Occipital lobe (tissue), 2 donors: ENCODE data around the gene ERFE. TPM values are rescaled to one million over a fixed set of nuclear protein-coding genes. Genes with fewer than 3 reads are reported as not detected.
"Not testable (repeated sequence)": the region's sequence is repeated elsewhere in the genome, so short reads cannot be mapped to it uniquely, and the experiment has no call there.

Source experiments
- DNase-seq: peaks from one replicate; lab custom pipeline; 2025; lab: John Stamatoyannopoulos, UW
- total RNA-seq: library from RNA; depleted of rRNA; stranded (reverse); fragments of >200 nt; gene quantifications from one replicate; pipeline ENCODE4 v1.2.3, GENCODE V29; 2014

The ERFE gene
- total RNA-seq, 1 donor from 2014 or later = 1.6 TPM

GRCh38 chr2:238168196-238169047 is 9.7 kb downstream of the ERFE start:
- no peak for DNase-seq

GRCh38 chr2:238169048-238169707 is 10.4 kb downstream of the ERFE start:
- no peak for DNase-seq

GRCh38 chr2:238169708-238170251 is 11.0 kb downstream of the ERFE start:
- peak; percentile 37 for DNase-seq

- no peak for DNase-seq
Measured at GRCh38 chr2:238170386-238171071, 11.8 kb downstream of the ERFE start.

GRCh38 chr2:238171072-238171431 is 12.3 kb downstream of the ERFE start:
- DNase-seq = not testable (repeated sequence)

- DNase-seq = no peak
Measured at GRCh38 chr2:238171575-238172187, 12.9 kb downstream of the ERFE start.

- no peak for DNase-seq
Measured at GRCh38 chr2:238172439-238172838, 13.7 kb downstream of the ERFE start.

GRCh38 chr2:238173692-238174091 is 14.9 kb downstream of the ERFE start:
- DNase-seq = no peak

- no peak for DNase-seq
Measured at GRCh38 chr2:238174291-238174690, 15.5 kb downstream of the ERFE start.

- no peak for DNase-seq
Measured at GRCh38 chr2:238174701-238175100, 15.9 kb downstream of the ERFE start.

GRCh38 chr2:238176613-238177012 is 17.8 kb downstream of the ERFE start:
- DNase-seq = no peak

GRCh38 chr2:238180554-238180953 is 21.8 kb downstream of the ERFE start:
- DNase-seq = no peak

GRCh38 chr2:238182362-238182761 is 23.6 kb downstream of the ERFE start:
- DNase-seq = no peak

GRCh38 chr2:238183821-238184220 is 25.1 kb downstream of the ERFE start:
- DNase-seq = no peak

GRCh38 chr2:238187618-238188548 is 29.1 kb downstream of the ERFE start:
- no peak for DNase-seq

- no peak for DNase-seq
Measured at GRCh38 chr2:238190445-238190844, 31.7 kb downstream of the ERFE start.

GRCh38 chr2:238202326-238203093 is 43.7 kb downstream of the ERFE start:
- no peak for DNase-seq

GRCh38 chr2:238203094-238203972 is 44.6 kb downstream of the ERFE start, which contains the start of gene ILKAP:
ILKAP (minus strand) TSS chr2:238203695; CDS start chr2:238203553, 142 bp downstream.
- peak; percentile 77 for DNase-seq
